GM18526 (cell line): Measurements from ENCODE around the gene P4HB.

Experiments used
- POLR2A ChIP-seq: IDR thresholded peaks from 3 replicates; pipeline ENCODE4 v1.6.1; 2011; ENCODE audit not compliant: insufficient read length; ENCODE audit errors: extremely low read depth

The P4HB gene

DNA sequence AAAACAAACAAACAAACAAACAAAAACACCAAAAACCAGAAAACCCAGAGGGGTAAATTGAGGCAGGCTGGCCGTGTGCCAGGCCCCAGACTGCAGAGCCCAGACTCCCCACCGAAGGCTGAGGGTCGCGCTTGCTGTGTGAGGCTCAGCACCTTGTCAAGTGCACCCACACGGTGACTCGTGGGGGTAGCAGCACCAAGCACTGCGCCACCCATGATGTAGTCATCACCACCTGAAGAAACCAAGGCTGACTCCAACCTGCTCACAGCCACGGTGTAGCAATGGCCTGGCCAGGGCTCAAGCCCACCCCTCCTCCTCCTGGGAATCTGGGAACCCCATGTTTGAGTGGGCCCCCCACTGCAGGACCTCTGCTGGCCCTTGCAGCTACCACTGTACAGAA lies 39.2 kb downstream of the P4HB start:
- TF ChIP-seq POLR2A, result no peak

DNA sequence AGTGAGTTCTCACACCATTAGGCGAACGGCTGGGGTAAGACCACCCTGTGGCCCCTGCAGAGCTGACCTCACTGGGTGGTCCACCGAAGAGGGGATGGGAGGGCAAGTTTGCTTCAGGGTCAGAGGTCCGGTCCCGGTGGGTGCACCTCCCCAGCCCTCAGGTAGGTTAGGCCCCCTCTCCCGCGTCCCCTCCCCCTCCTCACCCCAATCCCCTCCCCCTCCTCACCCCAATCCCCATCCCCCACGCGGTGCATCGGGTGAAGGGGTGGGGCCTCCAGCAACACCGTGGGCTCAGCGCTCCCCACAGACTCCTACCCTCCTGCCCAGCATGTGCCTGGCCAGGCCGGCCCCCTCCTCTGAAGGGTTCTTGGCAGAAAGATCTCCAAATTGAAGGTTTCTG lies 40.6 kb downstream of the P4HB start:
- no peak for TF ChIP-seq POLR2A

DNA sequence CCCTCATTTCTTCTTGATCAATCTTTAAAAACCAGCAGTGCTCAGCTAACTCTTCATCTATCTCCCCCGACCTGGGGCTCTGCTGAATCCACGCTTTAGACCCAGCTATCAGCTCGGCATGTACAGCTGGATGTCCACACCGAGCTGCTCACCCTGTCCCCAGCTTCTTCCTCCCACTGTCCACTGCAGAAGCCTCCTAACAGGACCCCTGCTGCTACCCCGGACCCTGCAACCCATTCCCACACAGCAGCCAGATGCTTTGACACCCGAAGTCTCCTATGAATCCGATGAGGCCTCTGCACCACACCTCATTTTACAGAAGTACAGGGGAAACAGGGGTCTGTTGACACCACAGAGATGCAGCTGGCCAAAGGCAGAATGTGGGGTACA lies 42.6 kb downstream of the P4HB start:
- TF ChIP-seq POLR2A, result no peak

DNA sequence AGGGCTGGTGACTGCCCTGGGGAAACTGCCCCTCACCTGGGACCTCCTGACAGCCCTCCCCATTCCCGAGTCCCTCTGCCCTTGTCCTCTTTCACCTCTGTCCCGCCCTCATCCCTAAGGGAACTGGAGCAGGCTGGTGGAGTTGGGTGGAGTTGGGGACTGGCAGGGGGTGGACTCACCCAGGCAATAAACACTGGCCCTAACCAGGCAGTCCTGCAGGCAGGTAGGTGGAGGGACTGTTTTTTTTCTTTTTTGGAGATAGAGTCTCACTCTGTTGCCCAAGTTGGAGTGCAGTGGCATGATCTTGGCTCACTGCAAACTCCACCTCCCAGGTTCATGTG lies 44.7 kb downstream of the P4HB start:
- no peak for TF ChIP-seq POLR2A

DNA sequence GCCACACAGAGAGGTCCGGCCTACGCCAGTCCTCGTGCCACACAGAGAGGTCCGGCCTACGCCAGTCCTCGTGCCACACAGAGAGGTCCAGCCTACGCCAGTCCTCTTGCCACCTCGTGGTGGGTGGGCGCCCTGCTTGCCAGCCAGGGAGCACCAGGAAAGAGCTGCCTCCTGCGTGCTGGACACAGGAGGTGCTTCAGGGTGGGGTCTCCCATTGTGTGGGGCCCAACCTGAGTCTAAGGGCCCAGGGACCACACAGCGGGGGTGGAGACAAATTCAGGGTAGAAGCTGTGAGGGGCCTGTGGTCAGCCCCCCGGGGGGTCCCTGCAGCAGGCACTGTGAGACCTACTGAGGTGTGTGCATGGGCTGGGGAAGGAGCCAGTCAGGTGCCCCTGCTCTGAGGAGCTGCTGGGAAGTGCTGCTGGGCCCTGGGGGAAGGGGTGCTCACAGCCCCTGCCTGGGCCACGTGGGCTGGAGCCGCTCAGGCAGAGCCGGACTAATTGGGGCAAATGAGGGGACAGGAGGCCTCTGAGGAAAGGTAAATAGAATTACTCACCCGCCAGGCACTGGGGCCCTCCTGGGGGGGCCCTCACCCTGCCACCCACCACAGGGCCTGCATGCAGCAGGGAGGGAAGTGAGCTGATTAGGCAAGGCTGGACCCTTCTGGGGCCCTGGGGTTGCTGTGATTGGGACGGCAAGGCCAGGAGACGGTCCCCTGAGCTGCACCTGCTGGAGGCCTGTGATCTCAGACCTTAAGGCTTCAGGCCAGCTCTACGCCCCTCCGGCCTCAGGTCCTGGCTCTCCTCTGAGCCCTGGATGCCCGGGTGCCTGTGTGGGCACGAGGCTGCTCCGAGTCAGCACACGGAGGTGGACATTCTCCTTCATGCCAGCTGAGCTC lies 45.3 kb downstream of the P4HB start:
- no peak for TF ChIP-seq POLR2A

DNA sequence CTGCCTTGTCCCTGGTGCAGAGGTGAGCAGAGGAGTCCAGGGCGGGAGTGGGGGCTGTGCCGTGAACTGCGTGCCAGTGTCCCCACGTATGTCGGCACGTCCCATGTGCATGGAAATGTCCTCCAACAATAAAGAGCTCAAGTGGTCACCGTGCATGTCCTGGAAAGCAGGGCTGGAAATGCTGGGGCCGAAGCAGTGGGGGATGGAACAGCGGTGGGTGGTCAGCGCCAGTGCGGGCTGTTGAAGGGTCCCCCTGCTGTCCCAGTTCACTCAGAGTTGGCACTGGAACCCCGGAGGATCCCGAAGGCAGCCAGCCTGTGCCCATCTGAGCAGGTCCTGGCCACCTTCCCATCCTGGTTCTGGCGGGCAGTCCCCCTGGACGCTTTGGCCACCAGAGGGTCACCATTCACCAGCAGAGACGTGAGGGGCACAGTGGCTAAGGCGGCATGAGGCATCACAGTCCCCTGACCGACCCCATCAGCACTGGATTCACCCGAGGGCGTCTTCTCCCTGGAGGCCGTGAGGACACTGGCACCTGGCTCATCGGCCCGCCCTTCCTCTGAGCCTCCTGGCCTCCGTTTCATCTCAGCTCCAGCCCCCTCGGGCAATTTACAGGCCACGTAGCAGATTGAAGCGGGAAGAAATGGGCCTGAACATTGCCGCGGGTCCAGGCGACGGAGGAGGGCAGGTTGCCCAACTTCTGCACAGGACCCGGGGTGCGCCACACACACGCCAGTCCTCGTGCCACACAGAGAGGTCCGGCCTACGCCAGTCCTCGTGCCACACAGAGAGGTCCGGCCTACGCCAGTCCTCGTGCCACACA lies 46.3 kb downstream of the P4HB start:
- no peak for TF ChIP-seq POLR2A

DNA sequence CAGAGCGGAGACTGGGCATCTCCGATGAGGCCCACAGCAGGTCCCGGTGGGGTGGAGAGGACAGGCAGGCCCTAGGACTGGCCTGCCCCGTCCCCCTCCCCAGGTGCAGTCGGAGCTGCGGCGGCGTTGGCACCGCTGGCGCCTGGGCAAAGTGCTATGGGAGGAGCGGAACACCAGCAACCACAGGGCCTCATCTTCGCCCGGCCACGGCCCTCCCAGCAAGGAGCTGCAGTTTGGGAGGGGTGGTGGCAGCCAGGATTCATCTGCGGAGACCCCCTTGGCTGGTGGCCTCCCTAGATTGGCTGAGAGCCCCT lies 47.0 kb downstream of the P4HB start:
- no peak for TF ChIP-seq POLR2A

DNA sequence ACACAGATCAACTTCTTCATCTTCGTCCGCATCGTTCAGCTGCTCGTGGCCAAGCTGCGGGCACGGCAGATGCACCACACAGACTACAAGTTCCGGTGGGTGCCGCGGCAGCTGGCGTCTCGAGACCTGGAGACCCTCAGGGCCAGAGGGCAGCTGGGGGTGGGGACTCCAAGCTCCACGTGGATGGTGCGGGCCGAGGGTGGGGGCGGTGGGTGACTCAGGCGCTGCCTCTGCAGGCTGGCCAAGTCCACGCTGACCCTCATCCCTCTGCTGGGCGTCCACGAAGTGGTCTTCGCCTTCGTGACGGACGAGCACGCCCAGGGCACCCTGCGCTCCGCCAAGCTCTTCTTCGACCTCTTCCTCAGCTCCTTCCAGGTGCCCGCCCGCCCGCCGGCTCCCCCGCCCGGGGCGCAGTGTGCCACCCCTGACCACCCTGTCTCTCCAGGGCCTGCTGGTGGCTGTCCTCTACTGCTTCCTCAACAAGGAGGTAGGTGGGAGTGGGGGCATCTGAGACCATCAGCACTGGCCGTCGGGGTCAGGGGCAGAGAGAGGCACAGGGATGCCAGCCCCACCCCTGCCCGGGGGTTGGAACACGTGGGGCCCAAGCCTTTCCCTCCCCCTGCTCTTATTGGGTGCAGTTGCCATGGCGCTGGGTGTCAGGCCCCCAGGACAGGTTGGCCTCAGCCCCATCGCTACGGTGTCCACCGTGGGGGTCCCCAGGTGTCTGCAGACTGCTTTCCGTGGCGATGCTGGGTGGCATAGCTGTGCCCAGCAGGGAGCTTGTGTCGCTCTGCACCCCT lies 47.6 kb downstream of the P4HB start:
- no peak for TF ChIP-seq POLR2A

DNA sequence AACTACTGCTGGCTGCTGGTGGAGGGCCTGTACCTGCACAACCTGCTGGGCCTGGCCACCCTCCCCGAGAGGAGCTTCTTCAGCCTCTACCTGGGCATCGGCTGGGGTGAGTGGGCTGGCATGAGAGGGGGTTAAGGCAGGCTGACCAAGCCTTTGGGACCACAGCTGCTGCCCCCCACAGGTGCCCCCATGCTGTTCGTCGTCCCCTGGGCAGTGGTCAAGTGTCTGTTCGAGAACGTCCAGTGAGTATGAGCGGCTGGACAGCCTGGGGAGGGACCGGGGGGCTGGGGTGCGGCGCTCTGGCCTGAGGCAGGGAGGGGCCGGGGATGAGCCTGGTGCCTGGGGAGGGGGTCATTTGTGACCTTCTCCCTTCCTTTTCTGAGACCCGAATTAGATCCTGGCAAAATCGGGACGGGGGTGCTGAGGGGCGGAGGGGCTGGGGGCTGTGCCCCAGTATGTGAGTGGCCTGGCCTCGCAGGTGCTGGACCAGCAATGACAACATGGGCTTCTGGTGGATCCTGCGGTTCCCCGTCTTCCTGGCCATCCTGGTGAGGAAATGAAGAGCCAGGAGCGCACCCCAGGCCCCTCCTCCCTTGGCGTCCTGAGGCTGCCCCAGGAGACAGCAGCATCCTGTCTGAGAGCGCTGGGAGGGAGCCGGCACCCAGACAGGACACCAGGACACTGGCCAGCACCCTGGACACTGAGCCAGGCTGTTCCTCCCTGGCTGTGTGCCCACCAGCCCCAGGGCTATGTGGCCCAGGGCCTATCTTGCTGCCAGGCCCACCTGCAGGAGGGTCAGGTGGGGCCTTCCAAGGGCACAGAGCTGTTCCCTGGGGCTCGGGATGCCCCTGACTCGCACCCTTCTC lies 48.4 kb downstream of the P4HB start:
- TF ChIP-seq POLR2A, result no peak

DNA sequence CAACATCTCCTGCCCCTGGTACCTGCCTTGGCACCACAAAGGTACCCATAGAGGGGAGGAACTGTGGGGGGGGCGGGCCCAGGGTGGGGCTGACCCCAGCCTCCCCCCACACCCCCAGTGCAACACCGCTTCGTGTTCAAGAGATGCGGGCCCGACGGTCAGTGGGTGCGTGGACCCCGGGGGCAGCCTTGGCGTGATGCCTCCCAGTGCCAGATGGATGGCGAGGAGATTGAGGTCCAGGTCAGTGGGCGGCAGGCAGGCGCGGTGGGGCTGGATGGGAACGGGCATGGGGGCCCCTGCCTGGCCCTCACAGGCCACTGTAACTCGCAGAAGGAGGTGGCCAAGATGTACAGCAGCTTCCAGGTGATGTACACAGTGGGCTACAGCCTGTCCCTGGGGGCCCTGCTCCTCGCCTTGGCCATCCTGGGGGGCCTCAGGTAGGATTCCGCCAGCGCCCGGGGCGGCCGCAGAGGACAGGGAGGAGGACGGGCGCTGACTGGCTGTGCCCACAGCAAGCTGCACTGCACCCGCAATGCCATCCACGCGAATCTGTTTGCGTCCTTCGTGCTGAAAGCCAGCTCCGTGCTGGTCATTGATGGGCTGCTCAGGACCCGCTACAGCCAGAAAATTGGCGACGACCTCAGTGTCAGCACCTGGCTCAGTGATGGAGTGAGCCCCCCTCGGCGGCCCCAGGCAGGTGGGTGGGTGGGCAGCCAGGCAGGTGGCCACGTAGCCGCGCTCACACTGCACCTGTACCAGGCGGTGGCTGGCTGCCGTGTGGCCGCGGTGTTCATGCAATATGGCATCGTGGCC lies 49.2 kb downstream of the P4HB start:
- no peak for TF ChIP-seq POLR2A

DNA sequence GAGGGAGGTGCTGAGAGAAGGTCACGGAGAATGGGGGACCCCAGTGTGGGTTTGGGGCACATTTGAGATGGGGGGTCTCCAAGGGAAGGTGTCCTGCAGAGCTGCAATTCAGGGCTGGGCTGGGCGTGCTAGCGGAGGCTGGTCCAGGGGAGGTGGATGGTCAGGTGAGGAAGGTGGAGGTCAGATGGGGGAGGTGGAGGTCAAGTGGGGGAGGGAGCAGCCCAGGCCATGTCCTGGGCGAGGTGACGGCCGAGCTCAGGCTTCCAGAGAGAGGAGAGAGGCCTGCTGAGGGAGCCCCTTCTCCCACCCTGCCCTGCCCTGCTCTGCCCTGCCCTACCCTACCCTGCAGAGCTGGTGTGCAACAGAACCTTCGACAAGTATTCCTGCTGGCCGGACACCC lies 49.9 kb downstream of the P4HB start:
- no peak for TF ChIP-seq POLR2A

DNA sequence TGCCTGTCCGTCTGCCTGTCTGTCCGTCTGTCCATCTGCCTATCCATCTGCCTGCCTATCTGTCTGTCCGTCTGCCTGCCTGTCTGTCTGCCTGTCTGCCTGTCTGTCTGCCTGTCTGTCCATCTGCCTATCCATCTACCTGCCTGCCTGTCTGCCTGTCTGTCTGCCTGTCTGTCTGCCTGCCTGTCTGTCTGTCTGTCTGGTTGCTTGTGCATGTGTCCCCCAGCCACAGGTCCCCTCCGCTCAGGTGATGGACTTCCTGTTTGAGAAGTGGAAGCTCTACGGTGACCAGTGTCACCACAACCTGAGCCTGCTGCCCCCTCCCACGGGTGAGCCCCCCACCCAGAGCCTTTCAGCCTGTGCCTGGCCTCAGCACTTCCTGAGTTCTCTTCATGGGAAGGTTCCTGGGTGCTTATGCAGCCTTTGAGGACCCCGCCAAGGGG lies 50.8 kb downstream of the P4HB start:
- TF ChIP-seq POLR2A, result no peak

DNA sequence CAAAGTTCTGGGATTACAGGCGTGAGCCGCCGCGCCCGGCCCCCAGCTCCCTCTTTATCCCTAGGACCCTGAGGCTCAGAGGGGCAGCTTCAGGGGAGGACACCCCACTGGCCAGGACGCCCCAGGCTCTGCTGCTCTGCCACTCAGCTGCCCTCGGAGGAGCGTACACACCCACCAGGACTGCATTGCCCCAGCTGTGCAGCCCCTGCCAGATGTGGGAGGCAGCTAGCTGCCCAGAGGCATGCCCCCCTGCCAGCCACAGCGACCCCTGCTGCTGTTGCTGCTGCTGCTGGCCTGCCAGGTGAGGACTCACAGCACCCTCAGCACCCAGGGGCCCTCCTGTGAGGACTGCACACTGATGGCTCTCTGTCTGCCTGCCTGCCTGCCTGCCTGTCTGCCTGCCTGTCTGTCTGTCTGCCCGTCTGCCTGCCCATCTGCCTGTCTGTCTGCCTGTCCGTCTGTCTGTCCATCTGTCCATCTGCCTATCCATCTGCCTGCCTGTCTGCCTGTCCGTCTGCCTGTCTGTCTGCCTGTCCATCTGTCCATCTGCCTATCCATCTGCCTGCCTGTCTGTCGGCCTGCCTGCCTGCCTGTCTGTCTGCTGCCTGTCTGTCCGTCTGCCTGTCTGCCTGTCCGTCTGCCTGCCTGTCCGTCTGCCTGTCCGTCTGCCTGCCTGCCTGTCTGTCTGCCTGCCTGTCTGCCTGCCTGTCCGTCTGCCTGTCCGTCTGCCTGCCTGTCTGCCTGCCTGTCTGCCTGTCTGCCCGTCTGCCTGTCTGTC lies 51.4 kb downstream of the P4HB start:
- no peak for TF ChIP-seq POLR2A
